Fibroblast of lung (primary cell): Measurements from ENCODE around the gene C10orf143.

ENCODE experiments used
- CTCF ChIP-seq, 2 donors: IDR thresholded peaks in 1 of 2; conservative IDR thresholded peaks in 1 of 2; 1 replicate in 1 of 2; 2 replicates in 1 of 2; pipeline ENCODE4 v1.5.1; 2011 to 2012; ENCODE audit warnings: low read length in 2 of 2, control low read depth in 1 of 2, inconsistent platforms in 1 of 2, low read depth in 1 of 2, mild to moderate bottlenecking in 1 of 2
- EZH2 ChIP-seq: IDR thresholded peaks from 2 replicates; pipeline ENCODE4 v1.5.1; 2012; ENCODE audit warnings: low read length, control low read depth, mild to moderate bottlenecking; ENCODE audit errors: missing control alignments

GRCh38 chr10:130018265-130018664 is 92.4 kb downstream of the C10orf143 start:
- TF ChIP-seq EZH2 (no peak), CTCF (conservative IDR thresholded peaks at IDR 0.05 in 1 of 2, IDR thresholded peaks at IDR 0.05 in 1 of 2; ENCODE audit: low read depth in 1 of 2, low read length in 2 of 2) (no peak)
